HepG2 (cell line): ENCODE measurements around the gene TM9SF3. TPM values are rescaled to one million over a fixed set of nuclear protein-coding genes. Genes with fewer than 3 reads are reported as not detected.
A peak's percentile ranks its signal among the peaks of the same experiment; 100 is the strongest.

ENCODE experiments used
- AKNA ChIP-seq: sonication (generic); formaldehyde crosslinking; IDR thresholded peaks from 2 replicates; pipeline ENCODE4 v1.4.0; 2020; ENCODE audit warnings: missing genetic modification reagents, borderline replicate concordance
- CBX2 ChIP-seq, 2 experiments: fragments of 200-600 bp in 1 of 2; sonication (generic); formaldehyde crosslinking in 1 of 2; IDR thresholded peaks; 2 replicates each; pipeline versions ENCODE4 v1.7.0 to v1.8.1; 2018 to 2022; ENCODE audit warnings: low read depth in 2 of 2, low read length in 1 of 2, mild to moderate bottlenecking in 1 of 2, missing genetic modification reagents in 1 of 2
- CENPT ChIP-seq: sonication (generic); formaldehyde crosslinking; IDR thresholded peaks from 2 replicates; pipeline ENCODE4 v1.8.0; 2022; ENCODE audit warnings: low read depth, mild to moderate bottlenecking, moderate library complexity, missing genetic modification reagents
- FIP1L1 ChIP-seq: fragments of 200-400 bp; formaldehyde crosslinking; IDR thresholded peaks from 2 replicates; pipeline ENCODE4 v1.6.1; 2018; ENCODE audit warnings: low read depth, mild to moderate bottlenecking, low read length, moderate library complexity, borderline replicate concordance; ENCODE audit not compliant: insufficient read depth
- HMGXB4 ChIP-seq, 2 experiments: sonication (generic) in 1 of 2; formaldehyde crosslinking in 1 of 2; IDR thresholded peaks; 2 replicates each; pipeline versions ENCODE4 v1.4.0 to v1.6.1; 2018 to 2020; ENCODE audit warnings: missing genetic modification reagents in 2 of 2, borderline replicate concordance in 1 of 2, low read depth in 1 of 2, mild to moderate bottlenecking in 1 of 2, missing biosample characterization in 1 of 2
- HOXA3 ChIP-seq: sonication (generic); formaldehyde crosslinking; IDR thresholded peaks from 2 replicates; pipeline ENCODE4 v1.5.0; 2020; ENCODE audit warnings: missing genetic modification reagents
- ISX ChIP-seq: sonication (generic); formaldehyde crosslinking; conservative IDR thresholded peaks from 2 replicates; pipeline ENCODE4 v1.5.0; 2020; ENCODE audit warnings: missing genetic modification reagents
- MAF1 ChIP-seq: sonication (generic); formaldehyde crosslinking; IDR thresholded peaks from 2 replicates; pipeline ENCODE4 v1.5.0; 2020; ENCODE audit warnings: missing genetic modification reagents, borderline replicate concordance
- RERE ChIP-seq: IDR thresholded peaks from 2 replicates; pipeline ENCODE4 v1.6.1; 2016; ENCODE audit warnings: low read depth, missing genetic modification reagents, missing compliant biosample characterization
- RXRA ChIP-seq: sonication (generic); formaldehyde crosslinking; IDR thresholded peaks from 2 replicates; pipeline ENCODE4 v1.5.1; 2020; ENCODE audit warnings: missing genetic modification reagents
- SIN3A ChIP-seq: IDR thresholded peaks from 2 replicates; pipeline ENCODE4 v1.6.1; 2011; ENCODE audit warnings: low read depth, mild to moderate bottlenecking, control low read depth, low read length, borderline replicate concordance
- SOX5 ChIP-seq: IDR thresholded peaks from 2 replicates; pipeline ENCODE4 v1.6.1; 2016; ENCODE audit warnings: borderline replicate concordance
- SOX6 ChIP-seq, 2 experiments: fragments of 450-650 bp in 1 of 2; sonication (generic) in 1 of 2; formaldehyde crosslinking in 1 of 2; IDR thresholded peaks; 2 replicates each; pipeline versions ENCODE4 v1.4.0 to v1.6.1; 2017 to 2020; ENCODE audit warnings: antibody characterized with exemption in 1 of 2, mild to moderate bottlenecking in 1 of 2, missing genetic modification reagents in 1 of 2
- TGIF2 ChIP-seq: IDR thresholded peaks from 2 replicates; pipeline ENCODE4 v1.6.1; 2016; ENCODE audit warnings: control low read depth, missing compliant biosample characterization
- polyA plus RNA-seq, 8 experiments: library from polyadenylated mRNA; depleted of rRNA in 3 of 8; stranded (reverse) in 7 of 8; unstranded in 1 of 8; fragments of >200 nt; fragmentation: Illumina TruSeq in 4 of 8; extraction: Trizol in 4 of 8; gene quantifications; 2 replicates each; pipeline versions ENCODE4 v1.2.1 to v1.2.3, GENCODE V29; 2011 to 2016; ENCODE audit warnings: low read depth in 4 of 8, missing spikeins in 1 of 8, mixed read lengths in 1 of 8; ENCODE audit not compliant: insufficient read depth in 1 of 8
- total RNA-seq, 5 experiments: library from RNA; depleted of rRNA; stranded (reverse); fragments of >200 nt; fragmentation: Illumina TruSeq; extraction: Trizol; gene quantifications; 2 replicates each; pipeline ENCODE4 v1.2.3, GENCODE V29; 2016; ENCODE audit warnings: low read depth in 1 of 5

TM9SF3 gene
- total and polyA plus RNA-seq, 2 of the 13 experiments (the other 11 are each of a cell fraction or from before 2014, with no cell fraction given) = 43.8 to 120 TPM

GRCh38 chr10:96585736-96586418 is 935 bp downstream of the TM9SF3 start (continued):
- TF ChIP-seq AKNA (peak; percentile 56; the same call in 1 of the 2 replicates), RERE (CRISPR knock-in tag) (no peak), ISX (CRISPR knock-in tag) (0 out of 2 replicates have a peak, but pooled peaks have one; percentile 36), RXRA (no peak), HMGXB4 (CRISPR knock-in tag; IDR thresholded peaks at IDR 0.05; ENCODE audit: borderline replicate concordance in 1 of 2, low read depth in 1 of 2) (no peak), SOX6 (IDR thresholded peaks at IDR 0.05) (no peak), SOX6 (CRISPR knock-in tag; IDR thresholded peaks at IDR 0.05) (peak; percentile 39; the same call in 1 of the 2 replicates), FIP1L1 (no peak), CBX2 (IDR thresholded peaks at IDR 0.05; ENCODE audit: low read depth, low read length) (no peak), CBX2 (CRISPR knock-in tag; IDR thresholded peaks at IDR 0.05; ENCODE audit: low read depth) (no peak), HOXA3 (0 out of 2 replicates have a peak, but pooled peaks have one; percentile 24), SOX5 (CRISPR knock-in tag) (no peak), TGIF2 (CRISPR knock-in tag) (no peak), SIN3A (peak; percentile 18; the same call in 1 of the 2 replicates), MAF1 (CRISPR knock-in tag) (0 out of 2 replicates have a peak, but pooled peaks have one; percentile 46), CENPT (CRISPR knock-in tag) (no peak)
